Gastroesophageal sphincter (tissue), 4 donors: Measurements from ENCODE around the gene STK25. TPM values are rescaled to one million over a fixed set of nuclear protein-coding genes. Genes with fewer than 3 reads are reported as not detected.

ENCODE experiments used
- ATAC-seq: fragments of 150-250 bp; one replicate; pipeline ENCODE4 v1.9.1; 2016; ENCODE audit warnings: mild to moderate bottlenecking, moderate library complexity
- H3K27ac ChIP-seq, 4 donors: fragments of 200-600 bp; sonication (generic) in 3 of 4; 1 replicate in 3 of 4; 2 replicates in 1 of 4; pipeline ENCODE4 v1.5.1; 2016 to 2019
- H3K27me3 ChIP-seq: fragments of 200-600 bp; sonication (generic); one replicate; pipeline ENCODE4 v1.5.1; 2019
- H3K36me3 ChIP-seq, 2 donors: fragments of 200-600 bp; sonication (generic); one replicate each; pipeline ENCODE4 v1.5.1; 2019; ENCODE audit warnings: control low read depth in 1 of 2
- H3K4me1 ChIP-seq, 3 donors: fragments of 200-600 bp; sonication (generic); 1 replicate in 2 of 3; 2 replicates in 1 of 3; pipeline ENCODE4 v1.5.1; 2016 to 2019; ENCODE audit warnings: control low read depth in 2 of 3
- H3K4me3 ChIP-seq, 2 donors: fragments of 200-600 bp; sonication (generic); one replicate each; pipeline ENCODE4 v1.5.1; 2019; ENCODE audit warnings: mild to moderate bottlenecking in 1 of 2, moderate library complexity in 1 of 2
- H3K9me3 ChIP-seq, 3 donors: fragments of 200-600 bp; sonication (generic); one replicate each; pipeline ENCODE4 v1.5.1; 2017 to 2019; ENCODE audit warnings: control low read depth in 2 of 3
- EP300 ChIP-seq: sonication (generic); formaldehyde crosslinking; IDR thresholded peaks from one replicate; pipeline ENCODE4 v1.6.1; 2017; ENCODE audit warnings: antibody characterized with exemption, mild to moderate bottlenecking
- POLR2A ChIP-seq, 2 donors: fragments of 450-650 bp; IDR thresholded peaks; one replicate each; pipeline ENCODE4 v1.6.1; 2017; ENCODE audit warnings: antibody characterized with exemption in 2 of 2, mild to moderate bottlenecking in 2 of 2, moderate library complexity in 1 of 2
- POLR2AphosphoS5 ChIP-seq: sonication (generic); formaldehyde crosslinking; IDR thresholded peaks from one replicate; pipeline ENCODE4 v1.6.1; 2017; ENCODE audit warnings: antibody characterized with exemption
- WGBS, 2 donors: methylation state at CpG; one replicate each; pipeline ENCODE4 v1.1.5; 2018; ENCODE audit warnings: low coverage in 1 of 2; 5-methylcytosine and 5-hydroxymethylcytosine counted together
- total RNA-seq, 4 donors: library from RNA; depleted of rRNA; stranded (reverse); fragments of >200 nt; gene quantifications; one replicate each; pipeline ENCODE4 v1.1.0, GENCODE V29; 2016
- TF ChIP-seq, protein P1 (sequence below), 4 experiments: fragments of 200-600 bp in 2 of 4; fragments of 450-650 bp in 2 of 4; sonication (generic) in 1 of 4; IDR thresholded peaks; one replicate each; pipeline ENCODE4 v1.5.1; 2017 to 2019; ENCODE audit warnings: antibody characterized with exemption in 4 of 4, mild to moderate bottlenecking in 2 of 4, moderate library complexity in 2 of 4

The STK25 gene
- total RNA-seq, 4 donors from 2014 or later: 125 to 234 (median 174) TPM

DNA sequence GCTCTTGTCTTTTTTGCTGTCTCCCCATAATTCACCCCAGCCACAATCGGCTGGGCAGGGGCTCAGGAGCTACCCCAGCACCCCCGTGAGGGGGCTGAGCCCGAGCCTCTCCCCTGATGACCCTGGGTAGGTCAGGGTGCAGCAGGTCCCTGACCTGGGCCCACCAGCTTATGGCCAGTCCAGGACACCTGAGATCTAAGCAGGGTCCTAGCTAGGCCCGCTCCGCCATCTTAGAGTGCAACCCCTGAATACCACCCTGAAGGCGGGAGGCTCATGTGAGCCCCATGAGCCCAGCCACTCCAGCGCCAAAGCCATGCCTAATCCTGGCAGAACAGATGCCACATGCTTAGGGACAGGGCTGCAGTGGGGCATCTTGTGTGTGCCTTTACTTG lies 16.2 kb downstream of the STK25 start:
- Histone ChIP-seq H3K4me3 (no peak overlapping the region), H3K27me3 (no peaks in the 10 kb centered on the region), H3K27ac (no peak overlapping the region), H3K9me3 (no peaks in the 10 kb centered on the region), H3K4me1 (no peaks in the 10 kb centered on the region), H3K36me3 (peaks cover 0 to 84% of the 10 kb centered on the region in 2 donors)
- ATAC-seq: no peak
- WGBS, 2 donors: 90% methylated on average over 2 of the region's 7 CpGs; no CpG with 5 or more reads in 1 of the 2 donors
- TF ChIP-seq POLR2A (IDR thresholded peaks at IDR 0.05) (no peak), POLR2AphosphoS5 (no peak), EP300 (no peak)
- TF ChIP-seq, protein P1, sequence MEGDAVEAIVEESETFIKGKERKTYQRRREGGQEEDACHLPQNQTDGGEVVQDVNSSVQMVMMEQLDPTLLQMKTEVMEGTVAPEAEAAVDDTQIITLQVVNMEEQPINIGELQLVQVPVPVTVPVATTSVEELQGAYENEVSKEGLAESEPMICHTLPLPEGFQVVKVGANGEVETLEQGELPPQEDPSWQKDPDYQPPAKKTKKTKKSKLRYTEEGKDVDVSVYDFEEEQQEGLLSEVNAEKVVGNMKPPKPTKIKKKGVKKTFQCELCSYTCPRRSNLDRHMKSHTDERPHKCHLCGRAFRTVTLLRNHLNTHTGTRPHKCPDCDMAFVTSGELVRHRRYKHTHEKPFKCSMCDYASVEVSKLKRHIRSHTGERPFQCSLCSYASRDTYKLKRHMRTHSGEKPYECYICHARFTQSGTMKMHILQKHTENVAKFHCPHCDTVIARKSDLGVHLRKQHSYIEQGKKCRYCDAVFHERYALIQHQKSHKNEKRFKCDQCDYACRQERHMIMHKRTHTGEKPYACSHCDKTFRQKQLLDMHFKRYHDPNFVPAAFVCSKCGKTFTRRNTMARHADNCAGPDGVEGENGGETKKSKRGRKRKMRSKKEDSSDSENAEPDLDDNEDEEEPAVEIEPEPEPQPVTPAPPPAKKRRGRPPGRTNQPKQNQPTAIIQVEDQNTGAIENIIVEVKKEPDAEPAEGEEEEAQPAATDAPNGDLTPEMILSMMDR (IDR thresholded peaks at IDR 0.05): no peak

DNA sequence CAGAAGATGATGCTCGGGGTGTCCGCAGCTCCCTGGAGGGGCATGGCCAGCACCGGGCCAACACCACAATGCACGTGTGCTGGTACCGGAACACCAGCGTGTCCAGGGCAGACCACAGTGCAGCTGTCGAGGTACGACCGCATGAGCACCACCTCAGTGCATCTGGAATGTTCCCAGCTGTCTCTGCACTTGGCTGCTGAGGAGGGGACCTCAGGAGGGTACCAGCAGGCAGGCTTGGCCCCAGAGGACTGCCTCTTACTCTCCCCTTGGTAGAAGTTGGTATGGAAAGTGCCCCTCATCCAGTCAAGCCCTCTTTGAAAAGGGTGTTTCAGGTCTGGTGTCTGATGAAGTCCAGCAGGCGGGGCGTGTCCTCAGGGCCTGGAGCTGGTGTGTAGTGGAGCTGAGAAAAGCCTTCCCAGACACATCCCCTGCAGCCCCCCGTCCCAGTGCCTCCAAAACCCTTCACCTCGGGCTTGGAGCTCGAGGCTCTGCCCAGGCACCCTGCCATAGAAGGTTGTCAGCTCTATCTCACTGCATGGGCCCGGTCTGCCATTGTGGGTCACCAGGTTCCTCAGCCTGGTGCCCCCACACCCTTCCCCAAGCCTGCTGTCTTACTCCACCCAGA lies 16.7 kb downstream of the STK25 start:
- ATAC-seq: no peak
- Histone ChIP-seq H3K36me3 (peaks cover 0 to 82% of the 10 kb centered on the region in 2 donors), H3K9me3 (no peaks in the 10 kb centered on the region), H3K27me3 (no peaks in the 10 kb centered on the region), H3K4me3 (no peak overlapping the region), H3K27ac (no peak overlapping the region), H3K4me1 (no peaks in the 10 kb centered on the region)
- 80% methylated on average over 1 of the region's 15 CpGs; no CpG with 5 or more reads in 1 of the 2 donors for WGBS, 2 donors
- TF ChIP-seq, protein P1 (IDR thresholded peaks at IDR 0.05): no peak
- TF ChIP-seq POLR2A (IDR thresholded peaks at IDR 0.05) (no peak), EP300 (no peak), POLR2AphosphoS5 (no peak)

DNA sequence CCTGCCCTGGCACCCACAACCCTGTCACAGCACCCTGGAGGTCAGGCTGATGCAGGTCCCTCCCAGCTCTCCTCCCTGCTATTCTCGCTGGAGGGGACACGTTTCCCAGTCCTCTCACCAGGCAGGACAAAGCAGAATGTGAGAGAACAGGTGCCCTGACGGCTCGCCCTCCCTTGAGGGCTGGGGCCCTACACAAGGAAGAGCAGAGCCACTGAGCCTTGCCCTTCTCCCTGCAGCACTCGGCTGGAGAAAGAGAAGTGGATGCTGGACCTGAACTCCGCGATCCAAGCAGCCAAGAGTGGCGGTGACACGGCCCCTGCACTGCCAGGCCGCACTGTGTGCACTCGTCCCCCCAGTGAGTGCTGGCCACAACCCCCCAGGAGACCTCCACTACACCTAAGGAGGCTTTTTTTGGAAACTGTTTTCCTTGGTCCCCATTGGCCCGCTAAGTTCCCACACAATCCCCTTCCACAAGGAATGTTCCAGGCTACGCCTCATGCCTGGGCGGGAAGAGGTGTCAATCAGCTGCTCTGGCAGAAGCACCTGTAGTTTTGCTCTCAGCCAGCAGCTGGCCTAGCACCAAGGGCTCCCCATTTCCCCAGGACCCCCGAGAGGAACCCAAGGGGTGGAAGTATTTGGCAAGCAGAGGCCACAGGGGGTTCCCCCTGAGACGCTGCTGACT lies 17.4 kb downstream of the STK25 start:
- H3K27ac ChIP-seq: no peak overlapping the region
- 84% methylated on average over 7 of the region's 16 CpGs; no CpG with 5 or more reads in 1 of the 2 donors for WGBS, 2 donors
- ATAC-seq: no peak

DNA sequence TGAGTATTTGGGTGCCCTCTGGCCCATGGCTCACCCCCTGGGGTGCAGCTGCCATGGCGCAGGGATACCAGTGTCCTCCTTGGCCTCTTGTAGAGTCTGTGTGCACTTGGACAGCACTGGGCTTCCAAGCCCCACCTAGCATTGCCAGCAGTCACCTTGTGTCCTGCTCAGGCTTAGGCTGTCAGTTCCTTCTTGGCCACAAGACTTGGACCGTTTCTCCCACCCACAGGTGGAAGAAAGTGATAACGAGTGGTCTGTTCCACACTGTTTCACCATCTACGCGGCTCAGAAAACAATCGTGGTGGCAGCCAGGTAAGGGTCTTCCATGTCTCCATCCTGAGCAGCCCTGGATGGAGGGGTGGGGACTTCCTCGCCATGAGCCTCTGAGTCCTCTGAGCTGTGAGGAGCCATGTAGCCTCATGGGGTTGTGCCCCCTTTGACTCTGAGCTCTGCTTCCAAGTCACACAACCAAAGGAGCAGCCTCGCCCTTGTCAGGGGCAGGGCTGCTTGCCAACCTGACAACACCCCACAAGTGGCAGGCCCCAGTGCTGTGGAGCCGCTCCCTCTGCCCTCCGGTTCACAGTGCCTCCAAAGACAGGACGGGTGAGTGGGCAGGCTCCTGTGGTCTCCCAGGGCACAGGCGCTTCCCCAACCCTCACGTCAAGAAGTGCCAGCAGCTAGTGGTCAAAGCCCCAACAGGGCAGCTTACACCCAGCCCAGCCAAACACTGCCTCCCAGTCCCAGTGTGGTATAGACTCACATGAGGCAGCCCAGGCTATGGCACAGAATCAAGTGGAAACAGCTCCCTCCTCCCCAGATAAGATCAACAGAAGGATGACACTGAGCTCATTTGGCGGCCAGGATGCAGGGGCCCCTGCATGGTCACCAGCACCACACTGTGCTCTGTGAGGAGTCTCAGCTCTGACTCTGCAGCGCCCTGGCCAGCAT lies 18.4 kb downstream of the STK25 start:
- no peaks in the 10 kb centered on the region for H3K4me1 ChIP-seq
- no peaks in the 10 kb centered on the region for H3K27me3 ChIP-seq
- WGBS, 2 donors: 70% methylated on average over 2 of the region's 15 CpGs; no CpG with 5 or more reads in 1 of the 2 donors
- no peak overlapping the region for H3K4me3 ChIP-seq
- TF ChIP-seq POLR2AphosphoS5 (no peak), EP300 (no peak), POLR2A (IDR thresholded peaks at IDR 0.05) (no peak)
- TF ChIP-seq, protein P1 (IDR thresholded peaks at IDR 0.05): no peak
- no peaks in the 10 kb centered on the region for H3K9me3 ChIP-seq
- peaks cover 0 to 69% of the 10 kb centered on the region in 2 donors for H3K36me3 ChIP-seq
- no peak overlapping the region for H3K27ac ChIP-seq
- ATAC-seq: no peak

More for the DNA sequence above, 17.4 kb downstream of the STK25 start:
- peaks cover 0 to 78% of the 10 kb centered on the region in 2 donors for H3K36me3 ChIP-seq
- no peaks in the 10 kb centered on the region for H3K9me3 ChIP-seq
- TF ChIP-seq, protein P1 (IDR thresholded peaks at IDR 0.05): no peak
- no peak for TF ChIP-seq POLR2A (IDR thresholded peaks at IDR 0.05)
- TF ChIP-seq EP300: no peak
- TF ChIP-seq POLR2AphosphoS5: no peak
- no peaks in the 10 kb centered on the region for H3K27me3 ChIP-seq
- H3K4me1 ChIP-seq: no peaks in the 10 kb centered on the region
- H3K4me3 ChIP-seq: no peak overlapping the region
